ENCODE results near the gene GRB10.

DNA sequence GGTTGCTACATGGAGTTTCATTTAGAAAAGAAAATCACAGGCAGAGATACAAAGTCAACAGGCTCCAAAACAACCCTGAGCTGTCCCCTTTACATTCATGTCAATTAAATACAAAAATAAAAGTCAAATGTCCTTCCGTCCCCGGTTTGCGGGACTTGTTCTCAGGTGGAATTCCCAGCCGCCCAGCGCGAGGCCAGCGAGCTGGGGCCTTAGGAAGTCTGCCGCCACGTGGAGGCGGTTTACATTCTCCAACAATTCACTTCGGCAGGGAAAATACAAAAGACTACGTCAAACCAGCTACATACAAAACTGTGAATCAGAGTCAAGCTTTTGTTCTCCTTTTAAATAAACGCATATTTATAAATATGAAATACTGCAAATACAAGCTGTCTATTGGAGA lies 192.2 kb downstream of the GRB10 start:
- no peak for TF ChIP-seq EZH2 (IDR thresholded peaks at IDR 0.05; ENCODE audit: low read depth, unreplicated experiment)
- no peak for TF ChIP-seq POLR2AphosphoS5 (IDR thresholded peaks at IDR 0.05; ENCODE audit: low read depth)
- TF ChIP-seq, protein P1, sequence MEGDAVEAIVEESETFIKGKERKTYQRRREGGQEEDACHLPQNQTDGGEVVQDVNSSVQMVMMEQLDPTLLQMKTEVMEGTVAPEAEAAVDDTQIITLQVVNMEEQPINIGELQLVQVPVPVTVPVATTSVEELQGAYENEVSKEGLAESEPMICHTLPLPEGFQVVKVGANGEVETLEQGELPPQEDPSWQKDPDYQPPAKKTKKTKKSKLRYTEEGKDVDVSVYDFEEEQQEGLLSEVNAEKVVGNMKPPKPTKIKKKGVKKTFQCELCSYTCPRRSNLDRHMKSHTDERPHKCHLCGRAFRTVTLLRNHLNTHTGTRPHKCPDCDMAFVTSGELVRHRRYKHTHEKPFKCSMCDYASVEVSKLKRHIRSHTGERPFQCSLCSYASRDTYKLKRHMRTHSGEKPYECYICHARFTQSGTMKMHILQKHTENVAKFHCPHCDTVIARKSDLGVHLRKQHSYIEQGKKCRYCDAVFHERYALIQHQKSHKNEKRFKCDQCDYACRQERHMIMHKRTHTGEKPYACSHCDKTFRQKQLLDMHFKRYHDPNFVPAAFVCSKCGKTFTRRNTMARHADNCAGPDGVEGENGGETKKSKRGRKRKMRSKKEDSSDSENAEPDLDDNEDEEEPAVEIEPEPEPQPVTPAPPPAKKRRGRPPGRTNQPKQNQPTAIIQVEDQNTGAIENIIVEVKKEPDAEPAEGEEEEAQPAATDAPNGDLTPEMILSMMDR (conservative IDR thresholded peaks at IDR 0.05; ENCODE audit: low read depth in 2 of 2) = no peak
- TF ChIP-seq ZNF114 (CRISPR knock-in tag; IDR thresholded peaks at IDR 0.05) = no peak
- TF ChIP-seq, protein P2, sequence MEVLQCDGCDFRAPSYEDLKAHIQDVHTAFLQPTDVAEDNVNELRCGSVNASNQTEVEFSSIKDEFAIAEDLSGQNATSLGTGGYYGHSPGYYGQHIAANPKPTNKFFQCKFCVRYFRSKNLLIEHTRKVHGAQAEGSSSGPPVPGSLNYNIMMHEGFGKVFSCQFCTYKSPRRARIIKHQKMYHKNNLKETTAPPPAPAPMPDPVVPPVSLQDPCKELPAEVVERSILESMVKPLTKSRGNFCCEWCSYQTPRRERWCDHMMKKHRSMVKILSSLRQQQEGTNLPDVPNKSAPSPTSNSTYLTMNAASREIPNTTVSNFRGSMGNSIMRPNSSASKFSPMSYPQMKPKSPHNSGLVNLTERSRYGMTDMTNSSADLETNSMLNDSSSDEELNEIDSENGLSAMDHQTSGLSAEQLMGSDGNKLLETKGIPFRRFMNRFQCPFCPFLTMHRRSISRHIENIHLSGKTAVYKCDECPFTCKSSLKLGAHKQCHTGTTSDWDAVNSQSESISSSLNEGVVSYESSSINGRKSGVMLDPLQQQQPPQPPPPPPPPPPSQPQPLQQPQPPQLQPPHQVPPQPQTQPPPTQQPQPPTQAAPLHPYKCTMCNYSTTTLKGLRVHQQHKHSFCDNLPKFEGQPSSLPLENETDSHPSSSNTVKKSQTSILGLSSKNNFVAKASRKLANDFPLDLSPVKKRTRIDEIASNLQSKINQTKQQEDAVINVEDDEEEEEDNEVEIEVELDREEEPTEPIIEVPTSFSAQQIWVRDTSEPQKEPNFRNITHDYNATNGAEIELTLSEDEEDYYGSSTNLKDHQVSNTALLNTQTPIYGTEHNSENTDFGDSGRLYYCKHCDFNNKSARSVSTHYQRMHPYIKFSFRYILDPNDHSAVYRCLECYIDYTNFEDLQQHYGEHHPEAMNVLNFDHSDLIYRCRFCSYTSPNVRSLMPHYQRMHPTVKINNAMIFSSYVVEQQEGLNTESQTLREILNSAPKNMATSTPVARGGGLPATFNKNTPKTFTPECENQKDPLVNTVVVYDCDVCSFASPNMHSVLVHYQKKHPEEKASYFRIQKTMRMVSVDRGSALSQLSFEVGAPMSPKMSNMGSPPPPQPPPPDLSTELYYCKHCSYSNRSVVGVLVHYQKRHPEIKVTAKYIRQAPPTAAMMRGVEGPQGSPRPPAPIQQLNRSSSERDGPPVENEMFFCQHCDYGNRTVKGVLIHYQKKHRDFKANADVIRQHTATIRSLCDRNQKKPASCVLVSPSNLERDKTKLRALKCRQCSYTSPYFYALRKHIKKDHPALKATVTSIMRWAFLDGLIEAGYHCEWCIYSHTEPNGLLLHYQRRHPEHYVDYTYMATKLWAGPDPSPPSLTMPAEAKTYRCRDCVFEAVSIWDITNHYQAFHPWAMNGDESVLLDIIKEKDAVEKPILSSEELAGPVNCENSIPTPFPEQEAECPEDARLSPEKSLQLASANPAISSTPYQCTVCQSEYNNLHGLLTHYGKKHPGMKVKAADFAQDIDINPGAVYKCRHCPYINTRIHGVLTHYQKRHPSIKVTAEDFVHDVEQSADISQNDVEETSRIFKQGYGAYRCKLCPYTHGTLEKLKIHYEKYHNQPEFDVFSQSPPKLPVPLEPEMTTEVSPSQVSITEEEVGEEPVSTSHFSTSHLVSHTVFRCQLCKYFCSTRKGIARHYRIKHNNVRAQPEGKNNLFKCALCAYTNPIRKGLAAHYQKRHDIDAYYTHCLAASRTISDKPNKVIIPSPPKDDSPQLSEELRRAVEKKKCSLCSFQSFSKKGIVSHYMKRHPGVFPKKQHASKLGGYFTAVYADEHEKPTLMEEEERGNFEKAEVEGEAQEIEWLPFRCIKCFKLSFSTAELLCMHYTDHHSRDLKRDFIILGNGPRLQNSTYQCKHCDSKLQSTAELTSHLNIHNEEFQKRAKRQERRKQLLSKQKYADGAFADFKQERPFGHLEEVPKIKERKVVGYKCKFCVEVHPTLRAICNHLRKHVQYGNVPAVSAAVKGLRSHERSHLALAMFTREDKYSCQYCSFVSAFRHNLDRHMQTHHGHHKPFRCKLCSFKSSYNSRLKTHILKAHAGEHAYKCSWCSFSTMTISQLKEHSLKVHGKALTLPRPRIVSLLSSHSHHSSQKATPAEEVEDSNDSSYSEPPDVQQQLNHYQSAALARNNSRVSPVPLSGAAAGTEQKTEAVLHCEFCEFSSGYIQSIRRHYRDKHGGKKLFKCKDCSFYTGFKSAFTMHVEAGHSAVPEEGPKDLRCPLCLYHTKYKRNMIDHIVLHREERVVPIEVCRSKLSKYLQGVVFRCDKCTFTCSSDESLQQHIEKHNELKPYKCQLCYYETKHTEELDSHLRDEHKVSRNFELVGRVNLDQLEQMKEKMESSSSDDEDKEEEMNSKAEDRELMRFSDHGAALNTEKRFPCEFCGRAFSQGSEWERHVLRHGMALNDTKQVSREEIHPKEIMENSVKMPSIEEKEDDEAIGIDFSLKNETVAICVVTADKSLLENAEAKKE (CRISPR knock-in tag; IDR thresholded peaks at IDR 0.05) = no peak
- TF ChIP-seq, protein P3, sequence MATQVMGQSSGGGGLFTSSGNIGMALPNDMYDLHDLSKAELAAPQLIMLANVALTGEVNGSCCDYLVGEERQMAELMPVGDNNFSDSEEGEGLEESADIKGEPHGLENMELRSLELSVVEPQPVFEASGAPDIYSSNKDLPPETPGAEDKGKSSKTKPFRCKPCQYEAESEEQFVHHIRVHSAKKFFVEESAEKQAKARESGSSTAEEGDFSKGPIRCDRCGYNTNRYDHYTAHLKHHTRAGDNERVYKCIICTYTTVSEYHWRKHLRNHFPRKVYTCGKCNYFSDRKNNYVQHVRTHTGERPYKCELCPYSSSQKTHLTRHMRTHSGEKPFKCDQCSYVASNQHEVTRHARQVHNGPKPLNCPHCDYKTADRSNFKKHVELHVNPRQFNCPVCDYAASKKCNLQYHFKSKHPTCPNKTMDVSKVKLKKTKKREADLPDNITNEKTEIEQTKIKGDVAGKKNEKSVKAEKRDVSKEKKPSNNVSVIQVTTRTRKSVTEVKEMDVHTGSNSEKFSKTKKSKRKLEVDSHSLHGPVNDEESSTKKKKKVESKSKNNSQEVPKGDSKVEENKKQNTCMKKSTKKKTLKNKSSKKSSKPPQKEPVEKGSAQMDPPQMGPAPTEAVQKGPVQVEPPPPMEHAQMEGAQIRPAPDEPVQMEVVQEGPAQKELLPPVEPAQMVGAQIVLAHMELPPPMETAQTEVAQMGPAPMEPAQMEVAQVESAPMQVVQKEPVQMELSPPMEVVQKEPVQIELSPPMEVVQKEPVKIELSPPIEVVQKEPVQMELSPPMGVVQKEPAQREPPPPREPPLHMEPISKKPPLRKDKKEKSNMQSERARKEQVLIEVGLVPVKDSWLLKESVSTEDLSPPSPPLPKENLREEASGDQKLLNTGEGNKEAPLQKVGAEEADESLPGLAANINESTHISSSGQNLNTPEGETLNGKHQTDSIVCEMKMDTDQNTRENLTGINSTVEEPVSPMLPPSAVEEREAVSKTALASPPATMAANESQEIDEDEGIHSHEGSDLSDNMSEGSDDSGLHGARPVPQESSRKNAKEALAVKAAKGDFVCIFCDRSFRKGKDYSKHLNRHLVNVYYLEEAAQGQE (IDR thresholded peaks at IDR 0.05; ENCODE audit: unreplicated experiment) = no peak
- no peak for TF ChIP-seq JUNB (IDR thresholded peaks at IDR 0.05; ENCODE audit: unreplicated experiment)
- no peak for TF ChIP-seq CREB1 (CRISPR knock-in tag; IDR thresholded peaks at IDR 0.05; ENCODE audit: low read depth)
- no peak for TF ChIP-seq EZH2phosphoT487 (IDR thresholded peaks at IDR 0.05; ENCODE audit: unreplicated experiment)
- no peak for TF ChIP-seq STAT1 (IDR thresholded peaks at IDR 0.05; ENCODE audit: unreplicated experiment)

Data from GM23338 (cell line).